ENCODE data around the gene TTC33.

Gene TTC33

GRCh38 chr5:40501711-40502444 is 253.9 kb downstream of the TTC33 start:
- no peak for DNase-seq

GRCh38 chr5:40499518-40500273 is 256.1 kb downstream of the TTC33 start:
- no peak for DNase-seq

- DNase-seq = no peak
Observed at GRCh38 chr5:40499007-40499406, 256.8 kb downstream of the TTC33 start.

- no peak for DNase-seq
Observed at GRCh38 chr5:40497573-40497972, 258.2 kb downstream of the TTC33 start.

GRCh38 chr5:40495237-40495635 is 260.5 kb downstream of the TTC33 start:
- no peak for DNase-seq

- DNase-seq = no peak
Observed at GRCh38 chr5:40494631-40495236, 261.0 kb downstream of the TTC33 start.

GRCh38 chr5:40492056-40492455 is 263.7 kb downstream of the TTC33 start:
- no peak for DNase-seq

- DNase-seq = no peak
Observed at GRCh38 chr5:40491644-40492043, 264.1 kb downstream of the TTC33 start.

GRCh38 chr5:40490464-40491111 is 265.2 kb downstream of the TTC33 start:
- DNase-seq = no peak

- DNase-seq = no peak
Observed at GRCh38 chr5:40489421-40489820, 266.3 kb downstream of the TTC33 start.

GRCh38 chr5:40486437-40487275 is 269.1 kb downstream of the TTC33 start:
- no peak for DNase-seq

GRCh38 chr5:40485021-40485998 is 270.5 kb downstream of the TTC33 start:
- DNase-seq = no peak

- no peak for DNase-seq
Observed at GRCh38 chr5:40484495-40484894, 271.3 kb downstream of the TTC33 start.

- no peak for DNase-seq
Observed at GRCh38 chr5:40483316-40483715, 272.4 kb downstream of the TTC33 start.

- no peak for DNase-seq
Observed at GRCh38 chr5:40481241-40481640, 274.5 kb downstream of the TTC33 start.

- DNase-seq = no peak
Observed at GRCh38 chr5:40480392-40480791, 275.4 kb downstream of the TTC33 start.

GRCh38 chr5:40479939-40480338 is 275.8 kb downstream of the TTC33 start:
- DNase-seq = no peak

- DNase-seq = no peak
Observed at GRCh38 chr5:40478766-40479165, 277.0 kb downstream of the TTC33 start.

GRCh38 chr5:40477856-40478546 is 277.8 kb downstream of the TTC33 start:
- DNase-seq = no peak

GRCh38 chr5:40475561-40475960 is 280.2 kb downstream of the TTC33 start:
- no peak for DNase-seq

GRCh38 chr5:40474250-40474649 is 281.5 kb downstream of the TTC33 start:
- no peak for DNase-seq
